Kidney epithelial cell (primary cell): ENCODE results near the gene MRPS6. TPM values are rescaled to one million over a fixed set of nuclear protein-coding genes. Genes with fewer than 3 reads are reported as not detected.
A peak's percentile ranks its signal among the peaks of the same experiment; 100 is the strongest.

Experiments used
- DNase-seq: peaks from one replicate; pipeline ENCODE4 v3.0.0-alpha.2; 2010; ENCODE audit warnings: low read depth
- H3K27me3 ChIP-seq: 2 replicates; pipeline ENCODE4 v1.6.0; 2011; ENCODE audit warnings: low read length; ENCODE audit not compliant: control insufficient read depth, insufficient read depth
- H3K36me3 ChIP-seq: 2 replicates; pipeline ENCODE4 v1.5.1; 2011; ENCODE audit warnings: low read length; ENCODE audit not compliant: control insufficient read depth, insufficient read depth
- H3K4me3 ChIP-seq: 2 replicates; pipeline ENCODE4 v1.5.1; 2011; ENCODE audit warnings: low read depth, mild to moderate bottlenecking, control low read depth, low read length
- total RNA-seq: library from RNA; depleted of rRNA; stranded (reverse); fragments of >200 nt; gene quantifications from 2 replicates; pipeline ENCODE4 v1.2.3, GENCODE V29; 2015
- TF ChIP-seq, protein P1 (sequence below): IDR thresholded peaks from 2 replicates; pipeline ENCODE4 v1.5.1; 2011; ENCODE audit warnings: mild to moderate bottlenecking, moderate library complexity, low read length, control low read depth, inconsistent platforms; ENCODE audit not compliant: insufficient read depth, poor library complexity, severe bottlenecking

The MRPS6 gene
- 32.8 and 34.9 TPM in 2 replicates for total RNA-seq

DNA sequence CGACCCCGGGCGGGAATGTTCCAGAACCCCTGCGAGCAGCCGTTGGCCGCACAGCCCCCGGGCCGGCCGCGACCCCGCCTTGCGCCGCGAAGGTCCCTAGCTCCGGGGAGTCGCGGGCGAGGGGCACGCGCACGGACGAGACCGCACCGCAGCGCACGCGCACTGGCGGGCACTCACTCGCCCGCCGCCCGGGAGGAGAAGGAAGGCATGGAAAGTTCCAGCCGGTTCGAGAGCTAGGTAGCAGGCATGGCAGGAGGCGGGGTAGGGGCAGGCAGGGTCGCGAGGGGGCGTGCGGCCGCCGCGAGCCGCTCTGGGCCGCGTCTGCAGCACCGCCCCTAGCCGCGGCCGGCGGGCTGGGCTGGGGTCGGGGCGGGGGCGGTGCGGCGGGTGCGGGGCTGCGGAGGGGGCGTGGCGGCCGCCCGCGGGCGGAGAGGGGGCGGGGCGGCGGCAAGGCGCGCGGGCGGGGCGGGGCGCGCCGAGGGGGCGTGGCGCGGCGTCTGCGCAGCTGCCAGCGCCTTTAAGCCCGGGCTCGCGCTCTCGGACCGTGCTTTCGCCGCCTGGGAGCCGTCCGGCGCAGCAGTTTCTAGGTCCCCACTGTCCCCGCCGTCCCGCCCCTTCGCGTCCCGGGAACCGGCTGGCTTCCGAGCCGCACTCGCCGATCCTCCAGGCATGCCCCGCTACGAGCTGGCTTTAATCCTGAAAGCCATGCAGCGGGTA, at the start of gene MRPS6, which contains the start of gene SLC5A3:
MRPS6 (plus strand) TSS at position 547 of the 717 bp plus-strand sequence; CDS start at position 670, 123 bp downstream.
SLC5A3 (plus strand) TSS at position 547 of the 717 bp plus-strand sequence. CDS start 21,621 bp downstream, outside the sequence.
- peak; percentile 26 for DNase-seq
- TF ChIP-seq, protein P1, sequence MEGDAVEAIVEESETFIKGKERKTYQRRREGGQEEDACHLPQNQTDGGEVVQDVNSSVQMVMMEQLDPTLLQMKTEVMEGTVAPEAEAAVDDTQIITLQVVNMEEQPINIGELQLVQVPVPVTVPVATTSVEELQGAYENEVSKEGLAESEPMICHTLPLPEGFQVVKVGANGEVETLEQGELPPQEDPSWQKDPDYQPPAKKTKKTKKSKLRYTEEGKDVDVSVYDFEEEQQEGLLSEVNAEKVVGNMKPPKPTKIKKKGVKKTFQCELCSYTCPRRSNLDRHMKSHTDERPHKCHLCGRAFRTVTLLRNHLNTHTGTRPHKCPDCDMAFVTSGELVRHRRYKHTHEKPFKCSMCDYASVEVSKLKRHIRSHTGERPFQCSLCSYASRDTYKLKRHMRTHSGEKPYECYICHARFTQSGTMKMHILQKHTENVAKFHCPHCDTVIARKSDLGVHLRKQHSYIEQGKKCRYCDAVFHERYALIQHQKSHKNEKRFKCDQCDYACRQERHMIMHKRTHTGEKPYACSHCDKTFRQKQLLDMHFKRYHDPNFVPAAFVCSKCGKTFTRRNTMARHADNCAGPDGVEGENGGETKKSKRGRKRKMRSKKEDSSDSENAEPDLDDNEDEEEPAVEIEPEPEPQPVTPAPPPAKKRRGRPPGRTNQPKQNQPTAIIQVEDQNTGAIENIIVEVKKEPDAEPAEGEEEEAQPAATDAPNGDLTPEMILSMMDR: no peak
- peak within 1 kb of the TSS; percentile 90 for H3K4me3 ChIP-seq
- H3K27me3 ChIP-seq: no peaks in the 10 kb centered on the region
- no peaks in the 10 kb centered on the region for H3K36me3 ChIP-seq

DNA sequence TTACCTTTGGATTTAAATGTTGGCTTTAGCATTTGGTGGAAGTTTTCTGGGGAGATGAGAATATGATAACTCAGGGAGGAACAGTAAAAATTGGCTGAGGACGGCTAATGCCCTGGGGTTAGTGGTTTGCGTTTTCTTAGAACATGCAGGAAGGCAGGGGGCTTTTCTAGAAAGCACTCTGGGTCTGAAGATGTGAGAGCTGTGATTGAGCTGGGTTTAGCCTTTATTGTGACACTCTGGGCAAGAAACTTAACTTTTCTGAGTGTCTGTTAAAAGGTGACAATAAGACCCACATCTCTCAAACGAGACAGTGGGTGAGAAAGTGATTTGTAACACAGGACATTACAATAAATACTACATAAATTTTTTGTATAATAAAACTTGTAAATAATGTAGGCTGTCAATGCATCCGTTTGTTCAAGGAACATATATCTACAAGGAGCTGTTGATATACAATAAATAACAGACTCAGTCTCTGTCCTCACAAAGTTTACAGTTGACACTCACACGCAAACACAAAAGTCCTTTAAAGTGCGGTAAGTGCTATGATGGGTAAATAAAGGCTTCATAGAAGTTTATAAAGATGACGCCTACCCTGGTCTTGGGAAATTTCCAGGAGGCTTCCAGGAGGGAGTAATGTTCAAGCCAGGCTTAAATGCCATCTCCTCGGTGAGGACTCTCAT, 49.5 kb upstream of the MRPS6 start:
- no peak for DNase-seq
- Histone ChIP-seq H3K4me3 (no peak overlapping the region), H3K27me3 (no peaks in the 10 kb centered on the region), H3K36me3 (no peaks in the 10 kb centered on the region)
- TF ChIP-seq, protein P1: no peak

DNA sequence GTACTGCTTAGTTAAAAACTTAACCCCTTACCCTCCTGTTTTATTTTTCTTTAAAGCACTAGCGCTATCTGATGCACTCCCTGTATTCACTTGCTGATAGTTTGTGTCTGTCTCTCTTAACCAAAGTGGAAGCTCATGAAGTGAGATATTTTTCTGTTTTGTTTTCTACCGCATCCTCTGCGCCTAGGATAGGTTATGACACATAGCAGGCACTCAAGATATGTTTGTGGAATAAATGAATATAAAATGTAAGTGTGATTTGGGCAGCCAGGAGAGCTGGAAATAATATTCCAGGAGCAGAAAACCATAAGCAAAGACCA, 49.0 kb upstream of the MRPS6 start:
- no peaks in the 10 kb centered on the region for H3K27me3 ChIP-seq
- no peaks in the 10 kb centered on the region for H3K36me3 ChIP-seq
- no peak for DNase-seq
- TF ChIP-seq, protein P1: no peak
- H3K4me3 ChIP-seq: no peak overlapping the region

DNA sequence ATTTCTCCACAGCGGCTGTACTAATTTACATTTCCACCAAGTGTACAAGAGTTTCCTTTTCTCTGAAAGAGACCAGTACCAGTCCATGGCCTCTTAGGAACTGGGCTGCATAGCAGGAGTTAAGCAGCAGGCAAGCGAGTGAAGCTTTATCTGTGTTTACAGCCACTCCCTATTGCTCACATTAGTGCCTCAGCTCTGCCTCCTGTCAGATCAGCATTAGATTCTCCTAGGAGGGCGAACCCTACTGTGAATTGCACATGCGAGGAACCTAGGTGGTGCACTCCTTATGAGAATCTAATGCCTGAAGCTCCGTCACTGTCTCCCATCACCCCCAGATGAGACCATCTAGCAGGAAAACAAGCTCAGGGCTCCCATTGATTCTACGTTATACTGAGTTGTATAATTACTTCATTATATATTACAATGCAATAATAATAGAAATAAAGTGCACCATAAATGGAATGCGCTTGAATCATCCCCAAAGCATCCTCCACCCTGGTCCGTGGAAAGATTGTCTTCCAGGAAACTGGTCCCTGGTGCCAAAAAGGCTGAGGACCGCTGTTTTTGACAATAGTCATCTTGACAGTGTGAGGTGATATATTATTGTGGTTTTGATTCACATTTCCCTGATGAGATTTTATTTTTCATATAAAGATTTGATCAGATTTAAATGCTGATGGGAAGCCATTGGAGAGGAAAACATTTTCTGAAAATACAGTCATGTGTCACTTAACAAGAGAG, 45.5 kb upstream of the MRPS6 start:
- no peak overlapping the region for H3K4me3 ChIP-seq
- TF ChIP-seq, protein P1: no peak

DNA sequence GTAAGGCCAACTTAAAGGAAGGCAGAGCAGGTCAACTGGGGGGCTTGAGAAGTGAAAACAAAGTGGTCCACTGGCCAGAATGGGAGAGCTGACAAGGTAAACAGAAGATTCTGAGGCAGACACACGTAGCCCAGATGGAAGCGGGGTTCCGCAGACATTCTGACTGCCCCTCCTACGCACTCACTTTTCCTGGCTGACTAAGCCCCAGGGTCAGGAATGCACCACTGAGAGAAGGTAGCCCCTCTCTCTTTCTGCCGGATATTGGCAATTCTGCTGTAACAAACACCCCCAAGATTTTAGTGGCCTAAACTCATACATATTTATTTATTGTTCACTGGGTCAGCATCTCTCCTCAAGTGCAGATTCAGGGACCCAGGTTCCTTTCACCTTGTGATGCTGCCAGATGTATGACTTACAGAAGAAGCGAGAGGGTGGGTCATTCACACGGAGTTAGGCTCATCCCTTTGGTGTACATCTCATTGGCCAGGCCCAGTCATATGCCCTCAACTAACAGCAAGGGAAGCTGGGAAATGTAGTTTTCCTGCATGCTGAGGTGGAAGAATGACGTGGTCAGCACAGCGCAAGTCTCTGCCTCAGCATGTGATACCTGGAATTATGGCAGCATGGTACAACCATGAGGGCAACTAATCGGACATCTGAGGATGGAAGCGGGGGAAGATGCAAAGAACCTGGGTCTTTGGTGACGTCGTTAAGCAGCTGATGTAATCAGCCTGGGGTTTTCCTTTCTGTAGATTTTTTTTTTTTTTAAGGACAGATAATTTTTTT, 43.4 kb upstream of the MRPS6 start:
- peak; percentile 58 for DNase-seq
- TF ChIP-seq, protein P1: no peak
- no peak overlapping the region for H3K4me3 ChIP-seq
- no peaks in the 10 kb centered on the region for H3K36me3 ChIP-seq
- H3K27me3 ChIP-seq: no peaks in the 10 kb centered on the region

More for the DNA sequence above, 45.5 kb upstream of the MRPS6 start:
- no peaks in the 10 kb centered on the region for H3K36me3 ChIP-seq
- no peaks in the 10 kb centered on the region for H3K27me3 ChIP-seq
- DNase-seq: no peak
